ENCODE data around the gene ALDOA. TPM values are rescaled to one million over a fixed set of nuclear protein-coding genes. Genes with fewer than 3 reads are reported as not detected.
"Not testable (repeated sequence)": the region's sequence is repeated elsewhere in the genome, so short reads cannot be mapped to it uniquely, and the experiment has no call there.

ALDOA gene
- total and polyA plus RNA-seq, 2 experiments from 2014 or later = 397 to 882 TPM

DNA sequence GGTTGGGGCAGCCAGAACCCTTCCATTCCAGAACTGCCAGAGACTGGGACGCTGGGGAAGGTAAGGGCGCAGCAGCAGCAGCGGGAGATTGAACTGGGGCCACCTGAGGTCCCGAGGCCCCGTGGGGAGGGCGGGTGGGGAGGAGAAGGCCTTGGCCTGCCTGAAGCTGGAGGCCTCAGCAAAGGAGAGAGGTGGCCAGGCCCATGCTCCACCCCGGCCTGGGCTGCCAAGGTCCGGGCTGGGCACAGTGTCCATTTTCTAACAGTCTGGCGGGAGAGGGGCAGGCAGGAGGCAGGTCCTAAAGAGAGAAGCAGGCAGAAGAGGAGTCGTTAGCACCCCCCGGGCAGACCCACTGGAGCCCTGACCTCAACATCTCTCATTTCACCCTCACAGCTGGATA is 48.9 kb downstream of the ALDOA start:
- 82% methylated on average over 10 of the region's 11 CpGs for WGBS (ENCODE audit: low lambda C conversion rate, missing lambda C conversion rate)
- DNase-seq (ENCODE audit: low spot score) = no peak
- Histone ChIP-seq H3K79me2 (no peaks in the 10 kb centered on the region), H3K36me3 (replicated peaks; ENCODE audit: insufficient read depth, low read depth) (no peaks in the 10 kb centered on the region), H3K4me3 (no peak overlapping the region), H3K4me2 (no peak overlapping the region), H4K20me1 (ENCODE audit: insufficient read depth, poor library complexity, severe bottlenecking) (no peaks in the 10 kb centered on the region), H3K9me3 (ENCODE audit: low read depth) (no peaks in the 10 kb centered on the region), H3K27ac (peak overlapping the region; percentile 24), H3K9me2 (replicated peaks; ENCODE audit: insufficient read depth) (no peaks in the 10 kb centered on the region), H3K27me3 (no peaks in the 10 kb centered on the region), H2AFZ (no peak overlapping the region), H3K4me1 (ENCODE audit: insufficient read depth) (peaks cover 11% of the 10 kb centered on the region)
- TF ChIP-seq CTCF (IDR thresholded peaks at IDR 0.05; ENCODE audit: poor library complexity) = no peak
- TF ChIP-seq EZH2 (IDR thresholded peaks at IDR 0.05; ENCODE audit: borderline replicate concordance) = no peak
- no peak for TF ChIP-seq EZH2phosphoT487 (IDR thresholded peaks at IDR 0.05; ENCODE audit: low read depth, severe bottlenecking, unreplicated experiment)

- peak overlapping the region; percentile 24 for H3K27ac ChIP-seq
These were observed 49.3 kb downstream of the ALDOA start for GRCh38 chr16:30114833-30115232.

GRCh38 chr16:30115238-30115637 is 49.7 kb downstream of the ALDOA start:
- no peaks in the 10 kb centered on the region for H3K36me3 ChIP-seq (replicated peaks; ENCODE audit: insufficient read depth, low read depth)
- peak; percentile 61 for DNase-seq (ENCODE audit: low spot score)
- no peak overlapping the region for H3K4me2 ChIP-seq
- peak overlapping the region; percentile 24 for H3K27ac ChIP-seq
- H4K20me1 ChIP-seq (ENCODE audit: insufficient read depth, poor library complexity, severe bottlenecking) = no peaks in the 10 kb centered on the region
- H3K79me2 ChIP-seq = no peaks in the 10 kb centered on the region
- no peak for TF ChIP-seq EZH2phosphoT487 (IDR thresholded peaks at IDR 0.05; ENCODE audit: low read depth, severe bottlenecking, unreplicated experiment)
- no peak for TF ChIP-seq EZH2 (IDR thresholded peaks at IDR 0.05; ENCODE audit: borderline replicate concordance)
- TF ChIP-seq CTCF (IDR thresholded peaks at IDR 0.05; ENCODE audit: poor library complexity) = no peak
- peaks cover 17% of the 10 kb centered on the region for H3K4me1 ChIP-seq (ENCODE audit: insufficient read depth)
- H3K4me3 ChIP-seq = no peak overlapping the region
- no peaks in the 10 kb centered on the region for H3K9me3 ChIP-seq (ENCODE audit: low read depth)
- H3K27me3 ChIP-seq = no peaks in the 10 kb centered on the region
- WGBS (ENCODE audit: low lambda C conversion rate, missing lambda C conversion rate) = 84% methylated on average over 7 of the region's 7 CpGs
- no peak overlapping the region for H2AFZ ChIP-seq
- no peaks in the 10 kb centered on the region for H3K9me2 ChIP-seq (replicated peaks; ENCODE audit: insufficient read depth)

More at GRCh38 chr16:30114833-30115232, 49.3 kb downstream of the ALDOA start:
- not testable (repeated sequence) for H3K4me3 ChIP-seq; H3K27me3 ChIP-seq; H3K36me3 ChIP-seq (replicated peaks; ENCODE audit: insufficient read depth, low read depth); H4K20me1 ChIP-seq (ENCODE audit: insufficient read depth, poor library complexity, severe bottlenecking); H2AFZ ChIP-seq; DNase-seq (ENCODE audit: low spot score); H3K4me2 ChIP-seq; H3K79me2 ChIP-seq; H3K9me2 ChIP-seq (replicated peaks; ENCODE audit: insufficient read depth); H3K9me3 ChIP-seq (ENCODE audit: low read depth)
- 85% methylated on average over 7 of the region's 7 CpGs for WGBS (ENCODE audit: low lambda C conversion rate, missing lambda C conversion rate)
- H3K4me1 ChIP-seq (ENCODE audit: insufficient read depth) = peaks cover 13% of the 10 kb centered on the region

DNA sequence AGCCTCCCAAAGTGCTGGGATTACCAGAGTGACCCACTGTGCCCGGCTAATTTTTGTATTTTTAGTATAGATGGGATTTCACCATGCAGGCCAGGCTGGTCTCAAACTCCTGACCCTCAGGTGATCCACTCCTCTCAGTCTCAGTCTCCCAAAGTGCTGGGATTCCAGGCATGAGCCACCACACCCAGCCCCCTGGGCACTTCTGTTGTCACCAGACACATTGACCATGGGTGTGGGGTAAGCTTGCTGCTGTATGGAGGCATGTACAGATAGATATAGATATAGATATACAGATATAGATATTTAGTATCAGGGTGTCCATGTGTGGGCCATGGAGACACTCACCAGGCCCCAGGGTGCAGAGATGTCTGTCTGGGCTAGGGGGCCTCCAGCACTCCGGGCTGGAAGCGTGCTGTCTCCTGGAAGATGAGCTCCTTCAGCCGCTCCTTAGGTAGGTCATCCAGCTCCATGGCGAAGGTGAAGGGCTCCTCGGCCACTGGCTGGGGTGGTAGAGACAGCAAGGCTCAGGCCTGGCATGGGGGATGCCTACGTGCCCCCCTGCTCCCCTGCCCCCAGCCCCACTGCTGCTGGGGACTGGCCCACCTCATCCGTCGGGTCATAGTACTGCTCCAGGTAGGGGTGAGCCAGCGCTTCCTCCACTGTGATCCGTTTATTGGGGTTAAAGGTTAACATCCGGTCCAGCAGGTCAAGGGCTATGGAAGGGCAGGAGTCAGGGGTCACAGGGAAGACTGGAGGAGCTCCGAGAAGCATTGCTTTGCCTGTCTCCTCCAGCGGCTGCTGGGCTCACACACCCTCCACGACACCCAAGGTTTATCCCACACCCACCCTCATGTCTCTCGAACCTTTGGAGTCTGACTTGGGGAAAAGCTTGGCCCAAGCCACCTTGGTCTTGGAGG is 51.0 kb downstream of the ALDOA start:
- Histone ChIP-seq H3K9me2 (replicated peaks; ENCODE audit: insufficient read depth) (no peaks in the 10 kb centered on the region), H3K36me3 (replicated peaks; ENCODE audit: insufficient read depth, low read depth) (no peaks in the 10 kb centered on the region), H3K79me2 (no peaks in the 10 kb centered on the region), H3K4me2 (no peak overlapping the region), H3K27ac (peak overlapping the region; percentile 24), H3K4me3 (no peak overlapping the region), H3K27me3 (no peaks in the 10 kb centered on the region), H4K20me1 (ENCODE audit: insufficient read depth, poor library complexity, severe bottlenecking) (no peaks in the 10 kb centered on the region), H2AFZ (no peak overlapping the region), H3K4me1 (ENCODE audit: insufficient read depth) (peaks cover 29% of the 10 kb centered on the region), H3K9me3 (ENCODE audit: low read depth) (no peaks in the 10 kb centered on the region)
- no peak for DNase-seq (ENCODE audit: low spot score)
- TF ChIP-seq EZH2phosphoT487 (IDR thresholded peaks at IDR 0.05; ENCODE audit: low read depth, severe bottlenecking, unreplicated experiment) (no peak), EZH2 (IDR thresholded peaks at IDR 0.05; ENCODE audit: borderline replicate concordance) (no peak), CTCF (IDR thresholded peaks at IDR 0.05; ENCODE audit: poor library complexity) (no peak)
- 90% methylated on average over 16 of the region's 16 CpGs for WGBS (ENCODE audit: low lambda C conversion rate, missing lambda C conversion rate)

Data from hepatocyte (in vitro differentiated cells).